ENCODE results near the gene KCNS1.

The KCNS1 gene

DNA sequence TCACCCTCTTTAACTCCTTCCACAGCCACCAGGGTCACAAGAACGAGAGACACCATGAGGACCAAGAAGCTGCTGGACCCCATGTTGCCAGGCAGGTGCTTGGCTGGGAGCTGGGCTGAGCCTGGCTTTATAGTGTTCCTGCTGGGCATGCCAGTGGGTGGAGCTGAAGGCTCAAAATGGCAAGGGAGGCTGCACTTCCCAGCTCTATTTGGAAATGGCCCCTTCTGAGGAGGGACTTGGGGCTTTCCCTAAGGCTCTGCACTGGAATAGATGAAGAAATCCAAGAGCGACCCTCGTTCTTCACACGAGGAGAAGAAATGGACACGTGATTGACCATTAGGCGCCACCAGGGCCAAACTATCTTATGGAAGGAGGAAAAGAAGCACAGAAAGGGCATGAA, 23.4 kb upstream of the KCNS1 start, which contains the start of gene WFDC12:
Gene WFDC12 (minus strand): TSS at position 101 of the 400 bp plus-strand sequence. CDS start 18 bp downstream, at position 83.
- no peak for TF ChIP-seq CTCF (IDR thresholded peaks at IDR 0.05; ENCODE audit: low read depth, low read length)
- no peak for DNase-seq (ENCODE audit: extremely low read depth, low read depth)

DNA sequence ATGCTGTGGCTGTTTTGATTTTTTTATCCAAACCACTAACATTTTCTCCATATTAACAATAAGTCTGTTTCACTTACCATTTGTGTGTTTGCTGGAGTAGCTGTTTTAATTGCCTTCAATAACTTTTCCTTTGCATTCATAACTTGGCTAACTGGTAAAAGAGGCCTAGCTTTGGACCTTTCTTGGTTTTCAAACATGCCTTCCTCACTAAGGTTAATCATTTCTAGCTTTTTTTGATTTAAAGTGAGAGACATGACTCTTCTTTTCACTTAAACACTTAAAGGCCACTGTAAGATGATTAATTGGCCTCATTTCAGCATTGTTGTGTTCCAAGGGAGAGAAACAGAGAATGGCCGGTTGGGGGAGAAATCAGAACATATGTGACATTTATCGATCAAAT, 20.5 kb upstream of the KCNS1 start:
- no peak for TF ChIP-seq CTCF (IDR thresholded peaks at IDR 0.05; ENCODE audit: low read depth, low read length)
- DNase-seq (ENCODE audit: extremely low read depth, low read depth) = no peak

DNA sequence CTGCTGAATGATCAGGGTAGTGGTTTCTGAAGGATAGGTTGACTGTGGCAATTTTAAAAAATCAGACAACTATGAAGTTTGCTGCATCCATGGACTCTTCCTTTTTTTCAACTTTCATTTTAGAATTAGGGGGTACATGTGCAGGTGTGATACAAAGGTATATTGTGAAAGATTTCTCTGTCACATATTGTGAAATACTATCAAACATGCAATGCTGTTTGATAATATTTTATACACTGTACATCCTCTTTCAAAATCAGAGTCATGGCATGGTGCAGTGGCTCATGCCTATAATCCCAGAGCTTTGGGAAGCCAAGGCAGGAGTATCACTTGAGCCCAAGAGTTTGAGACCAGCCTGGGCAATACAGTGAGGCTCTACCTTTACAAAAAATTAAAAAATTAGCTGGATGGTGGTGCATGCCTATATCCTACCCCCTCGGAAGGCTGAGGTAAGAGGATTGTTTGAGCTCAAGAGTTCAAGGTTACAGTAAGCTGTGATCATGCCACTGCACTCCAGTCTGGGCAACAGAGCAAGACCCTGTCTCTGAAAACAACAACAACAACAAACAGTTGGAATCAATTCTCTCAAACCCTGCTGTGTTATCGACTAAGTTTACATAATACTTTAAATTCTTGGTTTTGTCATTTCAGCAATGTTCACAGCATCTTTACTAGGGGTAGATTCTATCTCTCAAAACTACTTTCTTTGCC, 18.8 kb upstream of the KCNS1 start:
- DNase-seq (ENCODE audit: extremely low read depth, low read depth) = no peak
- no peak for TF ChIP-seq CTCF (IDR thresholded peaks at IDR 0.05; ENCODE audit: low read depth, low read length)

GRCh38 chr20:45118028-45118427, 17.1 kb upstream of the KCNS1 start:
- TF ChIP-seq CTCF (IDR thresholded peaks at IDR 0.05; ENCODE audit: low read depth, low read length) = no peak
- DNase-seq (ENCODE audit: extremely low read depth, low read depth) = no peak

DNA sequence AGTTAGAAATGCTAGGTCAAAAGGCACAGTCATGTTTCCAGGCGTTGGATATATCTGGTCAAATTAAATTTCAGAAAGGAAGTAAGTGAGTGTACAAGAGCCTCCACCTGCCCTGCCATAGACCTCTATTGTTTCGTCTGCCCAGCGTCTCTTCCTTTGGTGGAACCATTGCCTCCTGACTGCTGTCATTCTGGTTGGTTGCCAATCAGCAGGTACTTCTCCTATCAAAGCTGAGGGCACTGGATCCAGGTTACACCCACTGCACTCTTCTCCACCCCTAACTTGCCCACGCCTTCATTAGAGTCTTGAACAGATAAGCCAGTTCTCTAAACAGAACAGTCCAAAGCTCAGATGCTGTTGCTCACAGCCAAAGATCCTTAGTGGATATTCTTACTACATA, 16.7 kb upstream of the KCNS1 start:
- no peak for DNase-seq (ENCODE audit: extremely low read depth, low read depth)

GRCh38 chr20:45115829-45116228, 14.9 kb upstream of the KCNS1 start:
- TF ChIP-seq CTCF (IDR thresholded peaks at IDR 0.05; ENCODE audit: low read depth, low read length) = no peak
- no peak for DNase-seq (ENCODE audit: extremely low read depth, low read depth)

More for the DNA sequence above, 16.7 kb upstream of the KCNS1 start:
- TF ChIP-seq CTCF (IDR thresholded peaks at IDR 0.05; ENCODE audit: low read depth, low read length) = no peak

- no peak for TF ChIP-seq CTCF (IDR thresholded peaks at IDR 0.05; ENCODE audit: low read depth, low read length)
- no peak for DNase-seq (ENCODE audit: extremely low read depth, low read depth)
These were observed 14.5 kb upstream of the KCNS1 start for GRCh38 chr20:45115386-45115774.
